Measurements from ENCODE around the gene EXOC4. TPM values are rescaled to one million over a fixed set of nuclear protein-coding genes. Genes with fewer than 3 reads are reported as not detected.
A peak's percentile ranks its signal among the peaks of the same experiment; 100 is the strongest.

The EXOC4 gene
- total RNA-seq, 1 experiment from 2014 or later = 75.8 TPM

DNA sequence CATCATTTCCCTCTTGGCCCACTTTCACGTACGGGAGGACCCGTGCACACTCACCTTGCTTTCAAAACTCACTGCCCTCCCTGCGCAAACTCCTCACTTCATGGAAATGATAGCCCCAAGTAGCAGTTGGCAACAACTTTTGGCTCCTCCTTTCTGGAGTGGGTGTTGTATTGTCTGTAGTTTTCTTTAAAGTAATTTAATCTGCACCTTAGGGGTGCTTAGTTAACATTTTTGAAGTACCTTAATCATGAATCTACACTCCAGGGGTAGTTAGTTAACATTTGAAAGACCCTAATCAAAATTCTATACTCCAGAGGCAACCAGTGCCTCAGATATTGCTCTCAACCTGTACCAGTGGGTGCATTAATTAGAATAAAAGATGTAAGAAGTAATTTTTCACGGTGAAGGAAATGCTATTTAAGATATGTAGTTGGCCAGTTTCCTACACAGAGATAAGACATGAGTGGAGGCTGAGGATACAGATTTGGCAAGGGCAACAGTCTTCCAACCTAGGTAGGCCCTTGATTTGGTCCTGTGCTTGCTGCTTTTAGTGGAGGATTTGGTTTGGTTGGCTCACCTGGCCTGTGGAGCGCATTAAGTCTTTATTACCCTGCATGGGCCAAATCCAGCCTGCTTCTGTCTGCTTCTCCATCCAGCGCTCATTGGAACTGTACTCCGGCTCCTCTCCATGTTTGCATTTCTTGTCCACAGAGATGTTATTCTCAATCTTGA, 93.0 kb downstream of the EXOC4 start:
- no peak overlapping the region for H3K4ac ChIP-seq (ENCODE audit: low read depth, low read length)
- H2AK5ac ChIP-seq (ENCODE audit: insufficient read length, low read length) = no peak overlapping the region
- H3K9me3 ChIP-seq (ENCODE audit: control insufficient read depth, low read depth, low read length) = no peaks in the 10 kb centered on the region
- no CpG with 5 or more reads among the region's 8 CpGs for WGBS (ENCODE audit: extremely low coverage, insufficient read length, low lambda C conversion rate)
- no peak overlapping the region for H2BK15ac ChIP-seq (ENCODE audit: low read depth, low read length)
- peaks cover 3% of the 10 kb centered on the region for H3K23me2 ChIP-seq (ENCODE audit: insufficient read length, low read depth, low read length, poor library complexity, severe bottlenecking)
- H4K5ac ChIP-seq (ENCODE audit: insufficient read length, low read depth, low read length) = no peak overlapping the region
- no peak overlapping the region for H4K91ac ChIP-seq (ENCODE audit: insufficient read length, low read depth, low read length)
- no peak overlapping the region for H3T11ph ChIP-seq (ENCODE audit: low read length)
- peak overlapping the region in 2 of 3 experiments; percentile 80 to 88; a peak in 5 of 7 replicates for H3K27ac Mint-ChIP-seq
- peak overlapping the region; percentile 61 for H3K27ac ChIP-seq (ENCODE audit: insufficient read length, low read depth, low read length)
- H4K8ac ChIP-seq (replicated peaks; ENCODE audit: insufficient read length, low read depth, low read length) = no peak overlapping the region
- no peaks in the 10 kb centered on the region for H4K20me1 ChIP-seq (ENCODE audit: control insufficient read depth, insufficient read depth, insufficient read length)
- peaks cover 48 to 50% of the 10 kb centered on the region in 2 experiments for H3K4me1 Mint-ChIP-seq
- no peak overlapping the region for H2BK20ac ChIP-seq (ENCODE audit: low read depth, low read length, poor library complexity, severe bottlenecking)
- no peak for TF ChIP-seq CTCF (conservative IDR thresholded peaks at IDR 0.05)
- no peak overlapping the region for H3K23ac ChIP-seq (ENCODE audit: insufficient read length, low read depth, low read length)
- H3K79me1 ChIP-seq (ENCODE audit: insufficient read depth, low read depth, low read length, poor library complexity, severe bottlenecking) = no peaks in the 10 kb centered on the region
- H3K9me3 Mint-ChIP-seq = peaks cover 8 to 19% of the 10 kb centered on the region in 2 experiments; a peak in 4 of 5 replicates
- H3K79me2 ChIP-seq (ENCODE audit: insufficient read depth, low read length) = peaks cover 2% of the 10 kb centered on the region; the same call in 1 of the 2 replicates
- H2BK12ac ChIP-seq (ENCODE audit: insufficient read length, low read depth, low read length) = no peak overlapping the region
- no peak overlapping the region for H2AFZ ChIP-seq (ENCODE audit: low read length)
- no peak overlapping the region for H2BK5ac ChIP-seq (ENCODE audit: insufficient read length, low read length)
- no peak for DNase-seq
- no peak overlapping the region for H3K9ac ChIP-seq (ENCODE audit: extremely low read depth, insufficient read length, low read length)
- no peaks in the 10 kb centered on the region for H3K27me3 Mint-ChIP-seq (ENCODE audit: low read depth)
- H3K4me1 ChIP-seq (ENCODE audit: insufficient read depth, low read length) = peaks cover 6% of the 10 kb centered on the region
- no peak overlapping the region for H2BK120ac ChIP-seq (ENCODE audit: low read depth, low read length, poor library complexity, severe bottlenecking)
- no peaks in the 10 kb centered on the region for H3K27me3 ChIP-seq (ENCODE audit: insufficient read depth, low read length)
- peaks cover 3 to 25% (median 8%) of the 10 kb centered on the region in 3 experiments; a peak in 6 of 7 replicates for H3K36me3 Mint-ChIP-seq (ENCODE audit: insufficient read depth in 1 of 3, low read depth in 3 of 3)
- no peak overlapping the region for H3K14ac ChIP-seq (ENCODE audit: insufficient read depth, low read length)
- no peak overlapping the region for H3K18ac ChIP-seq (ENCODE audit: insufficient read length, low read depth, low read length)
- peak overlapping the region; percentile 34 for H3K4me2 ChIP-seq (ENCODE audit: insufficient read depth, insufficient read length, low read length)
- H3K56ac ChIP-seq (ENCODE audit: insufficient read length, low read depth, low read length) = no peak overlapping the region
- peak overlapping the region; percentile 19 to 68 for H3K4me3 Mint-ChIP-seq
